HG03342 (cell line): Measurements from ENCODE around the gene CTNND1.

Experiments used
- ATAC-seq: cut with Tn5 transposase; IDR thresholded peaks from one replicate; pipeline ENCODE4 v1.9.1; 2021; ENCODE audit warnings: mild to moderate bottlenecking, moderate library complexity; ENCODE audit not compliant: unreplicated experiment

Gene CTNND1

GRCh38 chr11:57868491-57868890, 106.9 kb downstream of the CTNND1 start:
- no peak for ATAC-seq
